Mammary epithelial cell (primary cell): ENCODE results near the gene ANKRD11.

Source experiments
- EZH2 ChIP-seq: IDR thresholded peaks from 2 replicates; pipeline ENCODE4 v1.6.1; 2012; ENCODE audit warnings: low read length, inconsistent platforms, borderline replicate concordance
- TF ChIP-seq, protein P1 (sequence below), 2 donors: IDR thresholded peaks in 1 of 2; conservative IDR thresholded peaks in 1 of 2; 2 replicates each; pipeline ENCODE4 v1.5.1; 2011 to 2012; ENCODE audit warnings: inconsistent platforms in 2 of 2, low read length in 2 of 2, mild to moderate bottlenecking in 2 of 2, control low read depth in 1 of 2, low read depth in 1 of 2; ENCODE audit not compliant: insufficient read depth in 1 of 2; ENCODE audit errors: extremely low read depth in 1 of 2

GRCh38 chr16:89352091-89352681, 138.2 kb downstream of the ANKRD11 start:
- TF ChIP-seq, protein P1, sequence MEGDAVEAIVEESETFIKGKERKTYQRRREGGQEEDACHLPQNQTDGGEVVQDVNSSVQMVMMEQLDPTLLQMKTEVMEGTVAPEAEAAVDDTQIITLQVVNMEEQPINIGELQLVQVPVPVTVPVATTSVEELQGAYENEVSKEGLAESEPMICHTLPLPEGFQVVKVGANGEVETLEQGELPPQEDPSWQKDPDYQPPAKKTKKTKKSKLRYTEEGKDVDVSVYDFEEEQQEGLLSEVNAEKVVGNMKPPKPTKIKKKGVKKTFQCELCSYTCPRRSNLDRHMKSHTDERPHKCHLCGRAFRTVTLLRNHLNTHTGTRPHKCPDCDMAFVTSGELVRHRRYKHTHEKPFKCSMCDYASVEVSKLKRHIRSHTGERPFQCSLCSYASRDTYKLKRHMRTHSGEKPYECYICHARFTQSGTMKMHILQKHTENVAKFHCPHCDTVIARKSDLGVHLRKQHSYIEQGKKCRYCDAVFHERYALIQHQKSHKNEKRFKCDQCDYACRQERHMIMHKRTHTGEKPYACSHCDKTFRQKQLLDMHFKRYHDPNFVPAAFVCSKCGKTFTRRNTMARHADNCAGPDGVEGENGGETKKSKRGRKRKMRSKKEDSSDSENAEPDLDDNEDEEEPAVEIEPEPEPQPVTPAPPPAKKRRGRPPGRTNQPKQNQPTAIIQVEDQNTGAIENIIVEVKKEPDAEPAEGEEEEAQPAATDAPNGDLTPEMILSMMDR (conservative IDR thresholded peaks at IDR 0.05 in 1 of 2, IDR thresholded peaks at IDR 0.05 in 1 of 2; ENCODE audit: extremely low read depth in 1 of 2, insufficient read depth in 1 of 2, low read depth in 1 of 2, low read length in 2 of 2): no peak
- no peak for TF ChIP-seq EZH2
